ENCODE measurements around the gene ELMO3.

Gene ELMO3

DNA sequence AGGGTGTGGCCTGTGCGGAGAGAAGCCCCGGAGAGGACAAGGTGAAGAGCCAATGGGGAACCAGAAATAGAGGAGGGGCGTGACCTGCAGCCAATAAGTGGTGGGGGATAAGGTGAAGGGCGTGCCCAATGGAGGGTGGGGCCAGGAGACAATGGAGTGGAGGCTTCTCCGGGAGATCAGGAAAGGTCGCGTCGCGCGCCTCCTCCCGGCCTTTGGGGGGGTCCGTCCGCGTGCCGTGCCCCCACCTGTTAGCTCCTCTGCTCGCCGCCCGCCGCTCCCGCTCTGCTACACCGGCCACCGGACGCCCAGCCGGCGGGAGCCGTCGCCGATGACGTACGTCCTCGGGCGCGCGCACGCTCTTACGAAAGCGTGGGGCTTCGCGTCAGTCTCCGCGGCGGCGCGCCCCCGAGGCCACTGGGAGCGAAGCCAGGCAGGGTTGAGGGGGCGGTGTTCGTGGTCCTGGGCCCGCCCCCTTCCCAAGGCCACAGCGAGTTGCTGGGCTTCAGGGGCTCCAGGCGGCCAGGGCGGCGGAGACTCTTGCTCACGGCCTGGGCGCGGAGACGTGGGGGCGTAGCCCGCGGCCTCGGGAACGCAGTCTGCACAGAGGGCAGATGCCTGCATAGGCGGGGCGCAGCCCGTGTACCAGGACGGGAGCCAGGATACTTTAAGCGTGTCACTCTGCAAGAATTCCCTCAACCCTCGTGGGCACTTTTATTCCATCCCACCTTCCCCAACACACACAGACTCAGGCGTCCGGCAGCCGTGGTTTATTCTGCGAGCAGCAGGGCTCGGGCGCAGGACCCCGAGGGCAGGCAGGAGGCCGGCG is 15.1 kb upstream of the ELMO3 start, which contains the start of gene MATCAP1:
Gene MATCAP1, minus strand, starts transcription at position 337 of the 826 bp plus-strand sequence. CDS start 3,353 bp downstream, outside the sequence.
- peak; percentile 85 for DNase-seq

DNA sequence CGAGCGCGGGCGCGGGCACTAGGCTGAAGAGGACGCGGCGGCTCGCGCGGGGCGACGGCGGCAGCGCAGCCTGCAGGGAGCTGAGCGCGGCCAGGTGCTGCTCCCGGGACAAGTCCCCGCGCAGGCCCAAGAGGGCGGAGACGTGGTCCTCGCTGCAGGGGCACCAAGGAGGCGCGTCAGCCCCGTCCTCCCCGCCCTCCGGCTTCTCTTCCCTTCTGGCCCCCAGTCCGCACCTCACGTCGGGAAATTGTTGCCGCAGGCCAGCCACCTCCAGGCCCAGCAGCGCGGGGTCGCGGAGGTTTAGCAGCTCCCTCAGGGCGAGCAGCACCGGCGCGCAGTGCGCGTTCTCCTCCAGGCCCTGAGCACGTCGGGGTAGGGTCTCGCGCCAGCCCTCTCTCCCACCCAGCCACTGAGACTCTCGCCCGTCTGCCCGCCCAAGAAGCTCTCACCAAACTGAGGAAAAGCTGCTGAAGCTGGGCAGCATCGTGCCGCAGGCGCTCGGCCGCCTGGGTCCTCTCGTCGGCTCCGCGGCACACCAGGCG is 14.4 kb upstream of the ELMO3 start:
- DNase-seq, result no peak

DNA sequence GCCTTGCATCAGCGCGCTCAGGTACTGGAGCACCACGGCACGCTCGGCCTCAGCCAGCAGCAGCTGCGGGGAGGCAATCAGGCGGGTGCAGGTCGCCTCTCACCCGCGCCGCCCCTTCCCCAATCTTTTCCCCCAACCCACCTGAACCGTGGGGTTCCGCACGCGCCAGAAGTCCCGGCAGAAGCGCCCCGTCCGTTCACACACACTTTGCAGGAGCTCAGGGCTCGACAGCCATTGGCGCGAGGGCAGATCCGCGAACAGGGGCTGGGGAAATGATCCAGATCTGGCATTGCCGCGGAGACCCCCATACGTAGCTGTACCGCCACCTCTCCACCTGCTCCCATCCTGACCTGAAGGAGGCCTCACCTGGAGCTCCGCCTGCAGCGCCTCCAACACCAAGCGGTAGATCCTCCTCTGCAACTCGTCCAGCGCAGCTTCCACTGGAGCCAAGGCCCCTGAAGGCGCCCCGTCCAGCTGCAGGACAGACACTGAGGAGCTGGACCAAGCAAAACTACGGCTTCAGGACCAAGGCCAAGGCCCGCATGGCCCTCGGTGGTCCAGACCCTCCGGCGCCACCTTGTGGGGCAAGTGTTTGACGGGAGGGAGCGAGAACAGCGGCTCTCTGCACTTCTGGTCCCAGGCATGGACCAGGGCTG is 13.8 kb upstream of the ELMO3 start:
- peak; percentile 66 for DNase-seq

DNA sequence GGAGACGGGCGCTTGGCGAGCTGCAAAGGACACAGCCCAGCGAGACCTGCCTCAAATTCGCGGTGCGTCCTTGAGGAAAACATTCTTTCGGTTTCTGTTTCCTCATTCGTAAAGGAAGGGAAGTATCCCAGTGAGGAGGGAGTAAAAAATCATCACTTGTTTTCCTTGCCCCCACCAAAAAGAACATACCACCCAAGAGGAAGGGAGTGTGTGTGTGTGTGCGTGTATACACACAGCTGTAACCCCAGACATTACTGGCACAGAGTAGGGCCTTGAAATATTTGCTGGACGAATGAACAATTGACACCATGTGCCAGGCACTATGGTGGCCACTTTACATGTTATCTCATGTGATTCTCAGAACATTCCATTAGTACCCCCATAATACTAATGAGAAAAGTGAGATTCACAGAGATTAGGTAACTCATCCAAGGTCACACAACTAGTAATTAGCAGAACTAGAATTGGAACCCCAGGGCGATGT is 13.2 kb upstream of the ELMO3 start:
- no peak for DNase-seq

DNA sequence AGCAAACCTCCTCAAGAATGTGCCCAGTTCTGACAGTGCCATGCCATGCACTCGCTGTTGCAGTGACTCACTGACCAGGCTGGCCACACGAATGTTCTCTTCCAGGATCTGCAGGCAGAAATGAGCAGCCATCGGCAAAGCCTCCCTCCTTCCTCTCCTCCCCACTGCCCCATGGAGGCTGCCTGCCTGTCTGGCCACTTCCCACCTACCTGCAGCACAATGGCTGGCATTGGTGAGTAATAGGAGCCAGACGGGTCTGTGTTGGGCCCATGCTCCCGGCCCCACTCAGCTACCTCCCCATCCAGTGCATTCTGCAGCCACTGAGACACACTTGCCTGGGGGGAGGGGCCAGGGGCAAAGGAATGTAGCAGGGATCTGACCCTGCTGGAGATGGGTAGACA is 12.4 kb upstream of the ELMO3 start:
- no peak for DNase-seq

DNA sequence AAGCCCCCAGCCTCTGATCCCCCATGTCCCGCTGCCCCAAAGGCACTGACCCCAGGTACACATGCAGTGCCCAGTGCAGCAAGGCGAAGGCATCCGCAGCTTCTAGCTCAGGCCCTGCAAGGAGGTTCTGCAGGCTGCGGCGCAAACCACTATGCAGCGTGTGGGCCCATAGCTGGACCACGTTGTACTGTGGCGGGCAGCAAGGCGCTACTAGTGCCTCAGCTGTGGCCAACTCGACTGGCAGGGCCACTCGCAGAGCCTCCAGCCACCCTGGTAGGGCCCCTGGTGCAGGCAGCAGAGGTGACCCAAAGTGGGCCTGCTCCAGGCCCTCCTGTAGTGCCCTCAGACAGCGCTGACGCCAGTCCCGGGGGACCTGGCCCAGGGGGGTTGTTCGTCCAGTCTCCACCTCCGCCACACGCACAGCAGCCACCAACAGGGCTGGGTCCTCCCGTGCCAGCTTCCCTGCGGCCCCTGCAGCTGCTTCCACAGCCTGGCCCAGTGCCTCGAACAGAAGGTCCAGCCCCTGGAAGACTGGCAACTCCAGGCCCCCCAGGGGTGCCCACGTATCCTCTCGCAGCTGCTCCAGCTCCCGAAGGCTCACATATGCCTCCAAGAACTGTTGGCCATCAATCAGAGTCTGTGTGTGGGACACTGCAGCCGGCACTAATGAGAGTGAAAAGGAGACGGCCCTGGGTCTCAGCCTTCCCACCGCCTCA is 11.6 kb upstream of the ELMO3 start:
- DNase-seq, result no peak

DNA sequence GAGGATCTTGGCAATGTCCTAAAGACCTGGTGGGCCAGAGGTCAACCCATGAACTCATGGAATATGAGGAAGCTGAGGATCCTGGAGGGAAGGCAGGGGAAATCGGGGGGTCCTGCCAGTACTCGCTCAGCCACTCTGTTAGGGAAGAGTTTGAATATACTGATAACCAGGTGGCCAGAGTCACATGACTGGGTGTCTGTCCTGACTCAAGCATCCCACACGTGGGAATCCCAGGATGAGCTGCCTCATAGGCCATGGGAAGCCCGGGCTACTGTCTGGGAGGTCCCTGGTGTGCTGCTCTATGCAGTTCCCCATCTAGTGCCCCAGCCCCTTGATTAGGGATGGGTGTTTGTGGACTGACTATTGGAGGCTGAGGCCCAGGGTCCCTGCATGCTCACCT is 10.6 kb upstream of the ELMO3 start:
- DNase-seq, result no peak

DNA sequence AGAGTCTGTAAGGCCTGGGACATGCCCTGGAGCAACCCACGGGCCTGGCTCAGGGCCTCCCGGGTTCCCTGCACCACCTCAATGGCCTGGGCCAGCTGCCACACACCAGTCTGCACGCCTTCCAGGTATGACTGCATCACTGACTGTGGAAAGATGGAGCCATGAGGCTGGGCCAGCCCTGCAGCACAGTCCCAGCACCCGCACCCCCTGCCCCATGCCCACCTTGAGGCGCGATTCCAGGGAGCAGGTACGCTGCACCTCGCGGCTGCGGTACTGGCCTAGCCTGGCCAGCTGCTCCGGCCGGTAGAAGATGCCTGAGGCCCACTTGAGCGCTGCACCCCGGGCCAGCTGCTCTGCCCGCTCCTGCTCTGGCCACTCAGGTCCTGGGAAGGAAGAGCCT is 10.1 kb upstream of the ELMO3 start:
- DNase-seq, result no peak

DNA sequence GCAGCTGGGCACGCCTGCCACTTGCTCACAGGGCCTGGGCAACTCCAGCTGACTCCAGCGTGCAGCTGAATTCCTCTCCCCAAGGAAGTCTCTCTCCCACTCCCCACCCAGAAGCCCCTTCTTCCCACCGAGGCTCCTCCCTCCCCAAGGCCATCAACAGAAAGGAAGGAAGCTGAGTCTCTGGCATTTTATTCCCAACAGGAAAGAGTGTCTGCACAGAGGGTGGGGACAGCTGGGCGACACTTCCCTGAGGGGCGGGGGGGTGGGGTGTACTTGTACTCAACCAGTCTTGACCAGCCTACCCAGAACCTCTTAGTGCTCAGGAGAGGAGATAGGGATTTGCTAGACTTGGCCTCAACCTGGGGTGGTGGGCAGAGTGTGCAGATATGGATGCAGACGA is 8.9 kb upstream of the ELMO3 start, which contains the start of gene EXOC3L1:
Gene EXOC3L1, minus strand, starts transcription at position 96 of the 400 bp plus-strand sequence. CDS start 460 bp downstream, outside the sequence.
- no peak for DNase-seq

DNA sequence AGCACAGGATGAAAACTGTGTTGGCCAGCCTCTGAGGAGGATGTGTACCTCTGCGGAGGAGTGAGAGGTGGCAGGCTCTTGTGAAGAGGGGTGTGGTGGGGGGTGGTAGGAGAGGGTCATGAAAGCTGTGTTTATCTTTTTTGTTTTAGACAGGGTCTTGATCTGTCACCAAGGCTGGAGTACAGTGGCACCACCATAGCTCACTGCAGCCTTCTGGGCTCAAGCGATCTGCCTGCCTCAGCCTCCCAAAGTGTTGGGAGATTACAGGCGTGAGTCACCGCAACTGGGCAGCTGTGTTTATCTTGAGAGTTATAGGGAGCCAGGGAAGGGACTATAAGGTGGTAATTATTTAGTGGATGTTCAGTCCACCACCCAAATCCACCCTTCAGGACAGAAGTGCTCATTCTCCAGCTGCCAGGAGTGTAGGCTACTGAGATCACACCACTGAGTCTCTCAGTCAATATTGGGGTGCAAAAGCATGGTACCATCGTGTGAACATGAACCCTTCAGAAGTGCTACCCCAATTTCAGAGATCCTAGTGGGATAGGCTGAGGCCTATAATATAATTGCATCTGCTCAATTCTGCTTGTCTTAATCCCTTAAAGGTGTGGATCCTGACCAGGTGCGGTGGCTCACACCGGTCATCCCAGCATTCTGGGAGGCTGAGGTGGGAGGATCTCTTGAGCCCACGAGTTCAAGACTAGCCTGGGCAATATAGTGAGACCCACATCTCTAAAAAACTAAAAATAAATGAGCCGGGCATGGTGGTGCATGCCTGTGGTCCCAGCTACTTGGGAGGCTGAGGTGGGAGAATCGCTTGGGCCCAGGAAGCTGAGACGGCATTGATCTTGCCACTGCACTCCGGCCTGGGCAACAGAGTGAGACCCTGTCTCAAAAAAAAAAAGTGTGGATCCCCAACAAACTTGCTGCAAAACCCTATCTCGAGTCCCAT is 8.2 kb upstream of the ELMO3 start:
- DNase-seq, result no peak

DNA sequence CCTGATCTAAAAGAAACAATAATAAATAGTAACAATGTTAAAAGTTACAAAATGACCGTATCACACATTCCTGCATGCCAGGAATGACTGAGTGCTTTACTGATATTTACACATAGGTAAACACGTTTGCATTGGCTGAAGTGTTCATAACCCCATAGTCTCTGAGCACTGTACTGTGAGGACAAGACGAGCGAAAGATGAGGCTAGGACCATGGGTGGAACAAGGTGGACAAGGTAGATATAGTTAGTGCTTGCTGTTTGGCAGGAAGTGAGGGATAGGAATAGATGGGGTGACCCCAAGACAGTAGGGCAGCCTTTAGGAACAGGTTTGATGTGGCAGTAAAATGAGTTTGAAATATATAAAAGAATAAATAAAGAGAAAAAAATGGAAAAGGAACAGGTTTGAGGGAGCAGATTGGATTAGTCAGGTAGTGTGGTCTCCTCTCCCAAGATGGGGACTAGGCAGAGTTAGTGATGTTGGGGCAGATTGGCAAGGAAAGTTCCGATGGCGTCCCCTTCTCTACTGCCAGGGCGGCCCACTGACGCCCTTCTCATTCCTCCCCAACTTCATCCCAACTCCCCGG is 7.4 kb upstream of the ELMO3 start:
- no peak for DNase-seq

DNA sequence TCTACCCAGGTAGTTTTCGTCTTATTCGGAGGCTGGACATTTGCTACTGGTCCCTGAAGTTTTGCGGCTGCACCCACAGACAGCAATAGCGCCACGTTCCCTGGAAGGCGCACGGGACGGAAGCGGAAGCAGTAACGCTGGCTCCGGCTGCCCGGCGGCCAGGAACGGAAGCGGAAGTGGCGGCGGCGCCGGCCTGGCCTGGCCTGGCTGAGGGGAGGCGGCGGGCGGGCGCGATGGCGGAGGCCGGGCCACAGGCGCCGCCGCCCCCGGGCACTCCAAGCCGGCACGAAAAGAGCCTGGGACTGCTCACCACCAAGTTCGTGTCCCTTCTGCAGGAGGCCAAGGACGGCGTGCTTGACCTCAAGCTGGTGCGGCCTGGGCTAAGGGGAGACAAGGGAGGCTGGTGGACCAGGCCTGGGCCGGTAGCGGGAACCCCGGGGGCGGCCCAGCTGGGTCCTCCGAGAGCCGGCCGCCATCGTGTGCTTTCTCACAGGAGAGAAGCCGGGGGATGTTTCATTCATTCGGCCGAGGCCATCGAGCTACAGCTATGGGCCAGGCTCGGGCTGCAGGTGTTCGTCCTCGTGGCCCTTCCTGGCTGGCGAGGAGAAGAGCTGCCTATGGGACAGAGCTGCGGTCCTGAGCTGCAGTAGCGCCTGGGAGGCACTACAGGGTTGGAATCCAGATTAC is 6.8 kb upstream of the ELMO3 start, which contains the start of gene E2F4:
Gene E2F4, plus strand, starts transcription at position 161 of the 687 bp plus-strand sequence. Its CDS starts 73 bp downstream, at position 234.
- peak; percentile 72 for DNase-seq

DNA sequence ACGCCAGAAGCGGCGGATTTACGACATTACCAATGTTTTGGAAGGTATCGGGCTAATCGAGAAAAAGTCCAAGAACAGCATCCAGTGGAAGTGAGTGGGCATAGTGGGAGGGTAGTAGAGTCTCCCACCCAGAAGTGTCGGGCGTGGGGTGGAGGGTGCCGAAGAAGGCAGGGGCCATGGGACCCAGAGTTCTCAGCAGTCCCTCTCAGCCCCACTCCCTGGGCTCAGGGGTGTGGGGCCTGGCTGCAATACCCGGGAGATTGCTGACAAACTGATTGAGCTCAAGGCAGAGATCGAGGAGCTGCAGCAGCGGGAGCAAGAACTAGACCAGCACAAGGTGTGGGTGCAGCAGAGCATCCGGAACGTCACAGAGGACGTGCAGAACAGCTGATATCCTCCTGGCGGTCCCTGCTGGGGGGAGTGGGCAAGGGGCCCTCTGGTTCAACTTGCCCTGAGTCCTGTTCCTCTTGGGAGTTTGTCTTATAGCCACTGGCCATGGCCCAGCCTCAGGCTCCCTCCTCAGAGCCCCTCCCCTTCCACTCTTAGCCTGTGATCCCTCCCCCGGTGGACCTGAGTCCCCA is 6.1 kb upstream of the ELMO3 start:
- no peak for DNase-seq

DNA sequence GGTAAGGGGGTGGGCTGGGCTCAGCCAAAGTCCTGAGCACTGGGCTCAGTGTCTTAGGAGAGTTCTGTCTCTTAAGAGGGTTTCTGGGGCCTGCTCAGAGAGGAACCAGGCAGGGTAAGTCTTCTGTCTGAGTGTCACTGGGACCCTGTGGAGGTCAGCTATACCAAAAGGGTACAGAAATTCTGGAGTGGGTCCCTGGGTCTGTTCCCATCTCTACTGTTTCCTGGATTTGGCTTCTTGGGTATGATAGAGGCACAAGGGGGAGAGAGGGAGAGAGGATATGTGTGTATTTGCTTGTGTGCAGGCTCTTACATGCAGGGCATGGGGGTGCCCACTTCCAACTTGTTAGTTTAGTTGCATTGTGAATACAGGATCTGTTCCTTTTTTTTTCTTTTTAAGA is 5.4 kb upstream of the ELMO3 start:
- DNase-seq, result no peak

DNA sequence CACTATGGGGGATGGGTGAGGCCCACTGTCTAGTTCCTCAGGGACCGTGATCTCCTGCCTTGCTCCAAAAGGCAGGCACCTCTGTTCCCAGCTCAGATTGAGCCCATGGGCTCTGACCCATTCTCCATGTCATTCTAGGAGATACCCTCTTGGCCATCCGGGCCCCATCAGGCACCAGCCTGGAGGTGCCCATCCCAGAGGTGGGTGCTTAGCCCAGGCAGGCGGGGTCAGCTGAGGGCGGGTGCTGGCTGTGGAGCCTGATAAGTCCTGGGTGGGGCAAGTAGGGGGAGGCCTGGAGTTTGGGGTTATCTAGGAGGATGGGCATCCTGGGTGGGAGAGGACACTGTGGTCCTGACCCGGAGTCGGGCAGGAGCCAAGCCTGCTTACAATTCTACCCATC is 4.7 kb upstream of the ELMO3 start:
- DNase-seq, result no peak

DNA sequence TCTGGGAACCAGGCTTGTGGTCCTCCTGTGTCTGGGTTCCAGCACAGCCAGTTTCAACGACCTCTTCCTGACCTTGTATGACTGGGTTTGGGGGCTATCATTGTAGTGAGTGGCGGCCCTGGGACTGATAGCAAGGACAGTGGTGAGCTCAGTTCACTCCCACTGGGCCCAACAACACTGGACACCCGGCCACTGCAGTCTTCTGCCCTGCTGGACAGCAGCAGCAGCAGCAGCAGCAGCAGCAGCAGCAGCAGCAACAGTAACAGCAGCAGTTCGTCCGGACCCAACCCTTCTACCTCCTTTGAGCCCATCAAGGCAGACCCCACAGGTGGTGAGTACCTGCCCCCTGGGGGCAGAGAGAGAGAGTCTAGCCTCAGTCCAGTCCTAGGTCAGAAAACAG is 3.3 kb upstream of the ELMO3 start:
- DNase-seq, result no peak

DNA sequence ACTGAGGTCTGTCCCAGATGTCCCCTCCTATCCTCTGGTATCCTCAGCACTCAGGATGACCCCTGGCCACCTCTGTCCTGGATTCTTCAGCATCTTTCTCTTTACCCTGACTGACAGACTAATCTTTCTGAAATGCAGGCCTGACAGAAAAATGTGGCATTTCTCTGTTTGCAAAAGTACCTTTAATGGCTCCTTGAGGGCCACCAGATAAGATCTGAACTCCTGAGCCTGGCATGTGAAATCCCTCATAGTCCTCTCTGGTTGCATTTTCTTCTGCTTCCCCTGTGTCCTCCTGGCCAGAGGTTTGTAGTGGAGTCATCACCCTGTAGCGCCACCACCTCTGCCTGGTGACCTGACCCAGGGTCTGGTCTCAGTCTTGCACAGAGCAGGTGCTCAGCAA is 2.0 kb upstream of the ELMO3 start:
- no peak for DNase-seq

DNA sequence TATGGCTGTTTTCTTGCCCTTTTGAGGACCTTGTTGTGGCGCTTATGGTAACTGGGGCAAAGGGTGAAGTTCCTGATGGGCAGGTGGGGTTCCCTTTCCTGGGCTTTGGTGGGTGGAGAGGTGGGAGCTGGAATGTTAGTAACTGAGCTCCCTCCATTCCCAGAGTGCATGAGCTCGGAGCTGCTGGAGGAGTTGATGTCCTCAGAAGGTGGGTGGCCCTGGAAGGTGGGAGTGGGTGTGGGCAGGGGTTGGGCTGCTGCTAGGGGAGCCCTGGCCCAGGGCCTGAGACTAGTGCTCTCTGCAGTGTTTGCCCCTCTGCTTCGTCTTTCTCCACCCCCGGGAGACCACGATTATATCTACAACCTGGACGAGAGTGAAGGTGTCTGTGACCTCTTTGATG is 1.2 kb upstream of the ELMO3 start:
- DNase-seq, result no peak

DNA sequence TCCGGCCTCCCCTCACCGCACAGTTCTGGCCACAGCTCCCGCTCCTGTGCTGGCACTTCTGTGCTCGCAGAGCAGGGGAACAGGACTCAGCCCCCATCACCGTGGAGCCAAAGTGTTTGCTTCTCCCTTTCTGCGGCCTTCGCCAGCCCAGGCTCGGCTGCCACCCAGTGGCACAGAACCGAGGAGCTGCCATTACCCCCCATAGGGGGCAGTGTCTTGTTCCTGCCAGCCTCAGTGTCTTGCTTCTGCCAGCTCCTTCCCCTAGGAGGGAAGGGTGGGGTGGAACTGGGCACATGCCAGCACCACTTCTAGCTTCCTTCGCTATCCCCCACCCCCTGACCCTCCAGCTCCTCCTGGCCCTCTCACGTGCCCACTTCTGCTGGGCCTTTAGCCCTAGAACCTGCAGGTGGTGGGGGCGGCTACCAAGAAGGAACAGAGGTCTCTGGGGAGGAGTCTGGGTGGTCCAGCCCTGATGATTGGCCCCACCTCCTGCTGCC is 645 bp upstream of the ELMO3 start:
- DNase-seq, result no peak

DNA sequence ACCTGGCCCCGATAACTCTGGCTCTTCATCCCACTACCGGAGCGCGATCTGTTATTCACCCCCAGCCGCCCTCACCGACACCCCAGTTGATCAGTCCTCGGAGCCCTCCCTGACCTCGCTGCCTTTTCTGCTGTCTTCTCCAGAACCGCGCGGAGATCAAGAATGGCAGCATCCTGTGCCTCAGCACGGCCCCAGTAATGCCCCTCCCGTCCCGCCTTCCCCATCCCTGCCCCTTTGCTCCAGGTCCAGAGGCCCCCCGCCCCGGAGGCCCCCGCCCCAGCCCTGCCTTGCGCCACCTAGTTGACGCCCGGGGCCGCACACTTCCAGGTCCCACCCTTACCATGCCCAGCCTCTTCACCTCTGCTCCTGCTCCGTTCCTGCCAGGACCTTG is 872 bp downstream of the ELMO3 start:
- DNase-seq, result no peak
